ENCODE data around the gene MIEF1.
A peak's percentile ranks its signal among the peaks of the same experiment; 100 is the strongest.

The MIEF1 gene

DNA sequence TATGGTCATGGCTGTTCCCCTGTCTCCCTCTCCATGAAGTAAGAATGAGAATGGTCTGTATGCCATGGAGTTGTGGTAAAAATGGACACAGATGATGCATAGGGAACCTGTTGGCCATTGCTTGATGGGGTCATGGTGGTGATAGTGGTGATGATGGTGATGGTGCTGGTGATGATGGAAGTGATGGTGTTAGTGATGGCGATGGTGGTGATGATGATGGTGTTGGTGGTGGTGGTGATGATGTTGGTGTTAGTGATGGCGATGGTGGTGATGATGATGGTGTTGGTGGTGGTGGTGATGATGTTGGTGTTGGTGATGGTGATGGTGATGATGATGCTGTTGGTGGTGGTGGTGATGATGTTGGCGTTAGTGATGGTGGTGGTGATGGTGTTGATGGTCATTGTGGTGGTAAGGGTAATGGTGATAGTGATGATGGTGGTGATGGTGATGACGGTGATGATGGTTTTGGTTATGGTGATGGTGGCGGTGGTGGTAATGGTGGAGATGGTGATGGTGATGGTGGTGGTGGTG, 63.4 kb downstream of the MIEF1 start:
- TF ChIP-seq ZNF248 (tag by site-specific recombination; IDR thresholded peaks at IDR 0.05): 0 out of 2 replicates have a peak, but pooled peaks have one; percentile 38
- TF ChIP-seq ZNF776 (tag by site-specific recombination; IDR thresholded peaks at IDR 0.05; ENCODE audit: borderline replicate concordance): 0 out of 2 replicates have a peak, but pooled peaks have one; percentile 24
- TF ChIP-seq ZNF121 (tag by site-specific recombination; IDR thresholded peaks at IDR 0.05): no peak
- TF ChIP-seq ELK4 (IDR thresholded peaks at IDR 0.05; ENCODE audit: borderline replicate concordance, low read depth, low read length): no peak
- 0 out of 2 replicates have a peak, but pooled peaks have one; percentile 10 for TF ChIP-seq ZNF621 (tag by site-specific recombination; IDR thresholded peaks at IDR 0.05)
- no peak for TF ChIP-seq ZNF596 (tag by site-specific recombination; IDR thresholded peaks at IDR 0.05)
- TF ChIP-seq ZNF138 (tag by site-specific recombination; IDR thresholded peaks at IDR 0.05; ENCODE audit: borderline replicate concordance): no peak
- no peak for TF ChIP-seq YY1 (tag by site-specific recombination; IDR thresholded peaks at IDR 0.05)
- TF ChIP-seq SCRT2 (tag by site-specific recombination; IDR thresholded peaks at IDR 0.05): peak; percentile 47; the same call in 1 of the 2 replicates
- TF ChIP-seq, protein P1, sequence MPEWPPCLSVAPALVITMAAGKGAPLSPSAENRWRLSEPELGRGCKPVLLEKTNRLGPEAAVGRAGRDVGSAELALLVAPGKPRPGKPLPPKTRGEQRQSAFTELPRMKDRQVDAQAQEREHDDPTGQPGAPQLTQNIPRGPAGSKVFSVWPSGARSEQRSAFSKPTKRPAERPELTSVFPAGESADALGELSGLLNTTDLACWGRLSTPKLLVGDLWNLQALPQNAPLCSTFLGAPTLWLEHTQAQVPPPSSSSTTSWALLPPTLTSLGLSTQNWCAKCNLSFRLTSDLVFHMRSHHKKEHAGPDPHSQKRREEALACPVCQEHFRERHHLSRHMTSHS (tag by site-specific recombination; IDR thresholded peaks at IDR 0.05): peak; percentile 57; the same call in 1 of the 2 replicates
- TF ChIP-seq ZNF654 (tag by site-specific recombination; IDR thresholded peaks at IDR 0.05; ENCODE audit: low read depth): no peak
- no peak for TF ChIP-seq GFI1B (tag by site-specific recombination; IDR thresholded peaks at IDR 0.05)
- no peak for TF ChIP-seq ZNF777 (tag by site-specific recombination; IDR thresholded peaks at IDR 0.05; ENCODE audit: borderline replicate concordance)
- no peak for TF ChIP-seq ZFP3 (tag by site-specific recombination; IDR thresholded peaks at IDR 0.05; ENCODE audit: low read depth)
- TF ChIP-seq ZNF629 (tag by site-specific recombination; IDR thresholded peaks at IDR 0.05): no peak
- no peak for TF ChIP-seq ZNF133 (tag by site-specific recombination; IDR thresholded peaks at IDR 0.05)
- TF ChIP-seq ZNF19 (tag by site-specific recombination; IDR thresholded peaks at IDR 0.05; ENCODE audit: low read depth): no peak
- peak; percentile 78; the same call in 1 of the 2 replicates for TF ChIP-seq ZNF311 (tag by site-specific recombination; IDR thresholded peaks at IDR 0.05; ENCODE audit: borderline replicate concordance)
- TF ChIP-seq ZNF521 (tag by site-specific recombination; IDR thresholded peaks at IDR 0.05): no peak
- TF ChIP-seq SCRT1 (tag by site-specific recombination; IDR thresholded peaks at IDR 0.05; ENCODE audit: borderline replicate concordance): no peak
- TF ChIP-seq ZNF548 (tag by site-specific recombination; IDR thresholded peaks at IDR 0.05): no peak
- CTCF ChIA-PET: interaction anchor here (0.8 kb wide), 1 partner anchor 459 kb away, joined by 3 read pairs; no protein-coding TSS in a partner anchor
- Histone ChIP-seq H3K4me1 (ENCODE audit: control insufficient read depth, insufficient read depth, low read length) (no peaks in the 10 kb centered on the region), H3K9me3 (ENCODE audit: control insufficient read depth, insufficient read depth, low read depth, low read length) (no peaks in the 10 kb centered on the region), H3K4me3 (ENCODE audit: low read depth, low read length) (no peak overlapping the region), H3K27ac (ENCODE audit: extremely low read depth, low read depth, low read length) (no peak overlapping the region), H3K36me3 (ENCODE audit: control insufficient read depth in 2 of 2, insufficient read depth in 1 of 2, low read length in 2 of 2) (no peaks in the 10 kb centered on the region)
- POLR2A ChIA-PET: no interaction called here

DNA sequence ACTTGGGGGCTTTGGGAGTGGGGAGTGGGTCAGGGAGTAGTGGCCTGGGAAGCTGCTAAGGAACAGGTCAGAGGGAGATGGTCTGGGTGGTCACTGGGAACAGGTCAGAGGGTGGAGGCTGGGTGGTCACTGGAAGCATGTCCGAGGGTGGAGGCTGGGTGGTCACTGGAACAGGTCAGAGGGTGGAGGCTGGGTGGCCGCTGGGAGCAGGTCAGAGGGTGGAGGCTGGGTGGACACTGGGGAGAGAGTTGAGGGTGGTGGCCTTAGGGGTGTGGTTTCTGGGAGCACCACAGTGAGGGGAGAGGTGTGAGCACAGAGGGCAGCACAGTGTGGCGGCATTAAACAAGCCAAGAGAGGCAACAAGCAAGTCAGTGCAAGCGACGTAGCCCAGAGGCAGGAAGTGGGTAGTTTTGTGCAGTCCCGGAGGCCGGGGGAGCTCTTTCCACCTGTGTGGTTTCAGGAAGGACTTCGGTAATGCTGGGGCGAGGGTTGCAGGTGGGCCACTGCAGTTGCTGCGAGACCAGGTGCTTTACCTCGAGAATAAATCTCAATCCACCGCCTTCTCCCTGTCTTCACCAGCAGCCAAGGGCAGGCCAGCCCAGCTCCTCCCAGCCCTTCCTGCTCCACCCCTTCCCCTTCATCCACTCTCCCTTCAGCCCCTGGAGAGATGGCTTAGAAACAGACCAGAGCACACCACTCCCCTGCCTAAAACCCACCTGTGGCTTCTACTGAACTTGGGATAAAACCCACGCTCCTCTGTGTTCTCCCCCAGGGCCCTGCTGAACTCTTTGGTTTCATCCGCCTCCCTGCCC, 65.3 kb downstream of the MIEF1 start:
- Histone ChIP-seq H3K9me3 (ENCODE audit: control insufficient read depth, insufficient read depth, low read depth, low read length) (no peaks in the 10 kb centered on the region), H3K27ac (ENCODE audit: extremely low read depth, low read depth, low read length) (no peak overlapping the region), H3K4me1 (ENCODE audit: control insufficient read depth, insufficient read depth, low read length) (no peaks in the 10 kb centered on the region), H3K36me3 (ENCODE audit: control insufficient read depth in 2 of 2, insufficient read depth in 1 of 2, low read length in 2 of 2) (no peaks in the 10 kb centered on the region), H3K4me3 (ENCODE audit: low read depth, low read length) (no peak overlapping the region)
- TF ChIP-seq KLF1 (tag by site-specific recombination; IDR thresholded peaks at IDR 0.05) (peak; percentile 33; the same call in 1 of the 2 replicates), SCRT2 (tag by site-specific recombination; IDR thresholded peaks at IDR 0.05) (peak; percentile 85), ZNF19 (tag by site-specific recombination; IDR thresholded peaks at IDR 0.05; ENCODE audit: low read depth) (no peak), ZNF654 (tag by site-specific recombination; IDR thresholded peaks at IDR 0.05; ENCODE audit: low read depth) (no peak), ZNF214 (tag by site-specific recombination; IDR thresholded peaks at IDR 0.05; ENCODE audit: borderline replicate concordance) (no peak)
- CTCF ChIA-PET: interaction anchor here (0.6 kb wide), 1 partner anchor 25 kb away, joined by 3 read pairs; no protein-coding TSS in a partner anchor
- POLR2A ChIA-PET: interaction anchor here (0.6 kb wide), 1 partner anchor 820 kb away, joined by 4 read pairs; no protein-coding TSS in a partner anchor

Data from HEK293 (cell line).